Neural crest cell (in vitro differentiated cells): ENCODE data around the gene TSPYL1. TPM values are rescaled to one million over a fixed set of nuclear protein-coding genes. Genes with fewer than 3 reads are reported as not detected.

Source experiments
- DNase-seq: peaks from one replicate; pipeline ENCODE4 v3.0.0; 2021; ENCODE audit warnings: low read depth, mixed read lengths, low spot score
- H3K27ac Mint-ChIP-seq: one replicate; pipeline ENCODE4 v1.8.0; 2021; ENCODE audit warnings: mild to moderate bottlenecking, mixed read lengths; ENCODE audit not compliant: unreplicated experiment
- H3K27me3 Mint-ChIP-seq: 2 replicates; pipeline ENCODE4 v1.8.0; 2021; ENCODE audit warnings: low read depth, mild to moderate bottlenecking, mixed read lengths
- H3K36me3 Mint-ChIP-seq: 2 replicates; pipeline ENCODE4 v1.8.0; 2021; ENCODE audit warnings: low read depth, mild to moderate bottlenecking, mixed read lengths
- H3K4me1 Mint-ChIP-seq: 2 replicates; pipeline ENCODE4 v1.8.0; 2021; ENCODE audit warnings: mixed read lengths
- H3K4me3 Mint-ChIP-seq: one replicate; pipeline ENCODE4 v1.8.0; 2021; ENCODE audit warnings: mild to moderate bottlenecking, mixed read lengths
- H3K9me3 Mint-ChIP-seq: 2 replicates; pipeline ENCODE4 v1.8.0; 2021; ENCODE audit warnings: mixed read lengths
- total RNA-seq: library from RNA; stranded (reverse); gene quantifications from 2 replicates; pipeline ENCODE4 v1.2.1, GENCODE V29; 2021
- TF ChIP-seq, protein P1 (sequence below): fragments of 200-600 bp; sonication (generic); conservative IDR thresholded peaks from 2 replicates; pipeline ENCODE4 v1.5.0; 2021; ENCODE audit warnings: antibody characterized with exemption, mild to moderate bottlenecking

TSPYL1 gene
- total RNA-seq, 1 donor from 2014 or later = 57.7 TPM

DNA sequence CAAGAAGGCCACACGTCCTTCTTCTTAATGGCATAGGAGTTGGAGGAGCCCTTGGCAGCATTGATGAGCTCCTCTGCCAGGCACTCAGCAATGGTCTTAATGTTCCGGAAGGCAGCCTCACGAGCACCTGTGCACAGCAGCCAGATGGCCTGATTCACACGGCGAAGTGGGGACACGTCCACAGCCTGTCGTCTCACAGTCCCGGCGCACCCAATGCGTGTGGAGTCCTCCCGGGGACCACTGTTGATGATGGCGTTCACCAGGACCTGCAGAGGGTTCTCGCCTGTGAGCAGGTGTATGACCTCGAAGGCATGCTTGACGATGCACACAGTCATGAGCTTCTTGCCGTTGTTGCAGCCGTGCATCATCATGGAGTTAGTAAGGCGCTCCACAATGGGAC, 21.2 kb downstream of the TSPYL1 start:
- TF ChIP-seq, protein P1, sequence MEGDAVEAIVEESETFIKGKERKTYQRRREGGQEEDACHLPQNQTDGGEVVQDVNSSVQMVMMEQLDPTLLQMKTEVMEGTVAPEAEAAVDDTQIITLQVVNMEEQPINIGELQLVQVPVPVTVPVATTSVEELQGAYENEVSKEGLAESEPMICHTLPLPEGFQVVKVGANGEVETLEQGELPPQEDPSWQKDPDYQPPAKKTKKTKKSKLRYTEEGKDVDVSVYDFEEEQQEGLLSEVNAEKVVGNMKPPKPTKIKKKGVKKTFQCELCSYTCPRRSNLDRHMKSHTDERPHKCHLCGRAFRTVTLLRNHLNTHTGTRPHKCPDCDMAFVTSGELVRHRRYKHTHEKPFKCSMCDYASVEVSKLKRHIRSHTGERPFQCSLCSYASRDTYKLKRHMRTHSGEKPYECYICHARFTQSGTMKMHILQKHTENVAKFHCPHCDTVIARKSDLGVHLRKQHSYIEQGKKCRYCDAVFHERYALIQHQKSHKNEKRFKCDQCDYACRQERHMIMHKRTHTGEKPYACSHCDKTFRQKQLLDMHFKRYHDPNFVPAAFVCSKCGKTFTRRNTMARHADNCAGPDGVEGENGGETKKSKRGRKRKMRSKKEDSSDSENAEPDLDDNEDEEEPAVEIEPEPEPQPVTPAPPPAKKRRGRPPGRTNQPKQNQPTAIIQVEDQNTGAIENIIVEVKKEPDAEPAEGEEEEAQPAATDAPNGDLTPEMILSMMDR = no peak
- H3K9me3 Mint-ChIP-seq = peaks cover 13% of the 10 kb centered on the region
- H3K4me1 Mint-ChIP-seq = peaks cover 3% of the 10 kb centered on the region
- no peaks in the 10 kb centered on the region for H3K27me3 Mint-ChIP-seq
- no peak for DNase-seq
- H3K4me3 Mint-ChIP-seq = no peak overlapping the region
- H3K36me3 Mint-ChIP-seq = peaks cover 37% of the 10 kb centered on the region
- H3K27ac Mint-ChIP-seq = no peak overlapping the region

DNA sequence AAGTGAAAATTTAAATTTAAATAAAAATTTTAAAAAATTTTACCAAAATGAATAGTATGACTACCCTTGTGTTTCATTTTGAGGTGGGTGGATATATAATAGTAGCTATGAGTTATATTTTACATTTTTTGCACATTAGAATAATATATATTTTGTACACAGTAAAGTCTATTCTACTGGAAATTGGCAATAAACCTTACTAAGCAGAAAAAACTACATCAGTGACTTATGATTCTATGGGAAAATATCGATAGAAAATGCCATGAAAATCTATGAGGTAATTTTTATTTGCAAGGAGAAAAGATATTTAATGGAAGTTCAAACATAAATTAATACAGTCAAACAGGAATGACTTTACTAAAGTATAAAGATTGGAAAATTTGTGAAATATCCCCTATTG, 23.0 kb downstream of the TSPYL1 start:
- Mint-ChIP-seq H3K9me3 (peaks cover 5% of the 10 kb centered on the region), H3K27me3 (no peaks in the 10 kb centered on the region), H3K27ac (no peak overlapping the region)

DNA sequence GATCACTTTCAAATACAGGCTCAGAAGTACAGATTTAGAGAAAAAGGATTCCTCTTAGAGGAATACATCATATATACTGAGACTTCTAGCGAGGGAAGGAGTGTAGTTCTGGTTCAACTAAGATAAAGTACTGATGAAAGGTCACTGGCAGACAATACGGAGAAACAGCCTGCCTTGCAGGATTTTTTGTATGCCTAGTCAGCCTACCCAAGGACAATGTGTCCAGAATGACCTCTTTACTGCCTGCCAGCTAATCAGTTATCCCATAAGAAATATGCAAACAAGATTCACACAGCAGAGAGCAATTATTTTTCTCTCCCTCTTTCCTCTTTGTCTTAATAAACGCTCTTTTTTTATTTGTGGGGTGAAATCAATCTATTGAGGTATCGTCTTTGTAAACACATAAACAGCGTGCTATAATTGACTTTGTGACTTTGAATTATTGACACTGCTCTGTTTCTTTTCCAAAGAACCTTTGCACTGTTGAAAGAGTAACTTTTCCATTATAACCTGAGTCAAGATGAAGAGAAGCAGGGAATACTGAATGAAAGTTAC, 24.4 kb downstream of the TSPYL1 start:
- TF ChIP-seq, protein P1 = no peak
- H3K9me3 Mint-ChIP-seq = no peaks in the 10 kb centered on the region
- H3K4me3 Mint-ChIP-seq = no peak overlapping the region
- H3K4me1 Mint-ChIP-seq = peaks cover 24% of the 10 kb centered on the region
- H3K36me3 Mint-ChIP-seq = peaks cover 17% of the 10 kb centered on the region
- DNase-seq = no peak
- H3K27me3 Mint-ChIP-seq = no peaks in the 10 kb centered on the region
- no peak overlapping the region for H3K27ac Mint-ChIP-seq

More for the DNA sequence above, 23.0 kb downstream of the TSPYL1 start:
- peaks cover 12% of the 10 kb centered on the region for H3K4me1 Mint-ChIP-seq
- H3K4me3 Mint-ChIP-seq = no peak overlapping the region
- TF ChIP-seq, protein P1 = no peak
- no peak for DNase-seq
- peaks cover 25% of the 10 kb centered on the region for H3K36me3 Mint-ChIP-seq

DNA sequence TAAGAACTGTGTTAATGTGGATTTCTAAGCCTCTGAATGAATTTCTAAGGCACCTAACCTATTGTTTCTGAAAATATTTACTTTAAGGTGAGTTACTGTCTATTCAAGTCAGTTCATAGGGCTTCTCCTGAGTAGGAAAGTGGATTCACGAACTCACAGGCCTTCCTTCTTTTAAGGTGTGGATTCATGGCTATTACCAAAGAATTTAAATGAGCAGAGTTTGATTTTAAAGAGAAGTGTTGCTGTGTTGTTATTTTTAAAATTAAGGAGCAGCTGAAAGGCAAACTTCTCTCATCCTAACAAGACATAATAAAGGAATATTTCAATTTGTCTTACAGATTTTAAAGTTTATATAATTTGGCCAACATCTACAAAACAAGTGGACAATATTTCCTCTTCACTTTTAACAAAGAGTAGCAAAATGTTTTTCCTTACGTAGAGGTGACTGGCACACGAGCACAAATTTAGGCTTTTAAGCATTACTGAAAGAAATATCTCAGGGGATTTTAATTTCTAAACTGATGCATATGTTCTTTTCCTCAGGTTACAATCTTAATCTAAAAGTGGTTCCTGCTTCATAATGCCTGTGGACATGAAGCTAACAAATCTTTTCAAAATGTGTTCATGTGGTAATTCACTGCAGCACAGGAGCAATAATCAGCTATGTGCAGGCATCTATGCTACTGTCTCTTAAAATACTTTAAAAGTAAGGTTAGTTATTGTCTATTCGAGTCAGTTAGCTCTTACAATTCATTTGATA, 25.3 kb downstream of the TSPYL1 start:
- Mint-ChIP-seq H3K4me1 (peaks cover 31% of the 10 kb centered on the region), H3K27ac (no peak overlapping the region), H3K36me3 (peaks cover 9% of the 10 kb centered on the region), H3K4me3 (no peak overlapping the region), H3K27me3 (no peaks in the 10 kb centered on the region), H3K9me3 (no peaks in the 10 kb centered on the region)
- no peak for DNase-seq
- TF ChIP-seq, protein P1 = no peak

DNA sequence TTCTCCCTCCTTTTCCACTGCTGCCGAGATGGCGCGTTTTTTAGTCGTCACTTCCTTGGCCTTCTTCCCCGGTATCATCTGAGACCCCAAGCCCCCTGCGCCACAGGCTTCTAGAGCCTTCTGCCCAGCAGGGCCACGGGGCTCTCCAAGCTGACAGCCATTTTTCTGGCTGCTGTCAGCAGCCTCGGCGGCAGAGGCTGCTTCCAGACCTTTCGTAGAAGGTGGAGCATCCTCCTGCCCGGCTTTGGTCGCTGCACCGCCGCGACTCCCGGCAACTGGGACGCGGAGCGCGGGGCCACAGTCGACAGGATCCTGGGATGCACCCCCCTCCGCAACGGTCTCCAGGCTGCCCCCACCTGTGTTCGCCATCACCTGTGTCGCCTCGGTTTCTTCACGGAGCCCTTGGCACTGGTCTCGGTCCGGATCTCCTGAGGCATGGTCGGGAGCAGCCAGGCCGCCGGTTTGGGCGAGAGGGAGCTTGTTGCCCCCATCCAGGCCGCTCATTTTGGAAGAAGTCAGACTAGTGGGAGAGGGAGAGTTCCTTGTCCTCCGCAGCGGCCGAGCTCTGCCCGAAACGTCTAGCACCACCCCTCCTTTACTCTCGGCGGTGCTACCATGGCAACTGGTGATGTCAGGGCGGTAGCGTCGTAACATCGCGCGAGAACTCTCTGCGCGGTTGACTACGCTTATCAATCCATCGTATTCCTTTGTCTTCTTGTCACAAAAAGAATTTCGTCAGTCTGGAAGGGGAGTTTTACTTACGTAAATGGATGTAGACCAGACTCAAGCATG, 26.0 kb downstream of the TSPYL1 start, which contains the start of gene TSPYL4:
TSPYL4 (minus strand) TSS at position 571 of the 792 bp plus-strand sequence; CDS start at position 504, 67 bp downstream.
- H3K9me3 Mint-ChIP-seq = no peaks in the 10 kb centered on the region

More for the DNA sequence above, 26.0 kb downstream of the TSPYL1 start, which contains the start of gene TSPYL4:
- Mint-ChIP-seq H3K27ac (no peak within 1 kb of the TSS), H3K4me3 (no peak within 1 kb of the TSS), H3K36me3 (peaks cover 9% of the 10 kb centered on the region), H3K4me1 (peaks cover 34% of the 10 kb centered on the region), H3K27me3 (no peaks in the 10 kb centered on the region)
- TF ChIP-seq, protein P1 = no peak
- DNase-seq = peak; percentile 78
